AG04450 (cell line): ENCODE measurements around the gene GALNT13. TPM values are rescaled to one million over a fixed set of nuclear protein-coding genes. Genes with fewer than 3 reads are reported as not detected.

Source experiments
- CTCF ChIA-PET: fragments of 300-600, 350-600 bp; formaldehyde crosslinking; extraction: SDS; loops from one replicate; lab custom pipeline; 2022; ENCODE audit warnings: antibody characterized with exemption, inconsistent platforms; lab: Charles Lee
- POLR2A ChIA-PET: fragments of 350-600 bp; formaldehyde crosslinking; extraction: SDS; loops from one replicate; lab custom pipeline; 2021; ENCODE audit warnings: antibody characterized with exemption, inconsistent platforms; lab: Yijun Ruan, JAX
- DNase-seq: peaks from one replicate; pipeline ENCODE4 v3.0.0-alpha.2; 2011; ENCODE audit warnings: low read depth, low spot score
- H3K27ac ChIP-seq: one replicate; pipeline ENCODE4 v1.5.1; 2012; ENCODE audit warnings: low read depth, low read length, control low read depth
- H3K27me3 ChIP-seq: one replicate; pipeline ENCODE4 v1.6.0; 2012; ENCODE audit warnings: low read length; ENCODE audit not compliant: control insufficient read depth, insufficient read depth
- H3K4me3 ChIP-seq: 2 replicates; pipeline ENCODE4 v1.5.1; 2011; ENCODE audit warnings: mild to moderate bottlenecking, low read depth, low read length, control low read depth
- H3K9me3 ChIP-seq: 2 replicates; pipeline ENCODE4 v1.5.1; 2012; ENCODE audit warnings: low read length; ENCODE audit not compliant: control insufficient read depth, insufficient read depth
- polyA plus RNA-seq: library from polyadenylated mRNA; depleted of rRNA; stranded (reverse); fragments of >200 nt; gene quantifications from 2 replicates; pipeline ENCODE4 v1.2.3, GENCODE V29; 2011
- TF ChIP-seq, protein P1 (sequence below): IDR thresholded peaks from 2 replicates; pipeline ENCODE4 v1.5.1; 2011; ENCODE audit warnings: low read depth, low read length, control low read depth, inconsistent platforms

GALNT13 gene
- polyA plus RNA-seq, 1 experiment, result not detected

DNA sequence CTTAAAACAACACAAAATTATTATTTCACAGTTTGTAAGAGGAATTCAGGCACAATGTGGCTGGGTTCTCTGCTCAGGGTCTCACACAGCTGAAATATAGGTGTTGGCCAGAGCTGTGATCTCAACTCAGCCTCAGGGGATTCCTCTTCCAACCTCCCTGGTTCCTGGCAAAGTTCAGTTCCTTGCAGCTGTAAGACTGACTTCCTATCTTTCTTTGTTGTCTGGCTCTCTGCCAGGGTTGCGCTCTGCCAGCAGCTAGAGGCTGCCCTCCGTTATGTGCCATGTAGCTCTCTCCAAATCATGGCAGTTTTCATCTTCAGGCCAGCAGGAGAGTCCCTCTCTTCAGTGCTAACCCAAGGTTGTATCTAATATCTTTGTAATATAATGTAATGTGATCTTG is 554.3 kb downstream of the GALNT13 start:
- no peak overlapping the region for H3K4me3 ChIP-seq
- no peak overlapping the region for H3K27ac ChIP-seq
- ChIA-PET POLR2A (no interaction called here), CTCF (no interaction called here)
- no peaks in the 10 kb centered on the region for H3K27me3 ChIP-seq
- no peak for DNase-seq
- peaks cover 10% of the 10 kb centered on the region for H3K9me3 ChIP-seq
- TF ChIP-seq, protein P1, sequence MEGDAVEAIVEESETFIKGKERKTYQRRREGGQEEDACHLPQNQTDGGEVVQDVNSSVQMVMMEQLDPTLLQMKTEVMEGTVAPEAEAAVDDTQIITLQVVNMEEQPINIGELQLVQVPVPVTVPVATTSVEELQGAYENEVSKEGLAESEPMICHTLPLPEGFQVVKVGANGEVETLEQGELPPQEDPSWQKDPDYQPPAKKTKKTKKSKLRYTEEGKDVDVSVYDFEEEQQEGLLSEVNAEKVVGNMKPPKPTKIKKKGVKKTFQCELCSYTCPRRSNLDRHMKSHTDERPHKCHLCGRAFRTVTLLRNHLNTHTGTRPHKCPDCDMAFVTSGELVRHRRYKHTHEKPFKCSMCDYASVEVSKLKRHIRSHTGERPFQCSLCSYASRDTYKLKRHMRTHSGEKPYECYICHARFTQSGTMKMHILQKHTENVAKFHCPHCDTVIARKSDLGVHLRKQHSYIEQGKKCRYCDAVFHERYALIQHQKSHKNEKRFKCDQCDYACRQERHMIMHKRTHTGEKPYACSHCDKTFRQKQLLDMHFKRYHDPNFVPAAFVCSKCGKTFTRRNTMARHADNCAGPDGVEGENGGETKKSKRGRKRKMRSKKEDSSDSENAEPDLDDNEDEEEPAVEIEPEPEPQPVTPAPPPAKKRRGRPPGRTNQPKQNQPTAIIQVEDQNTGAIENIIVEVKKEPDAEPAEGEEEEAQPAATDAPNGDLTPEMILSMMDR, result no peak

DNA sequence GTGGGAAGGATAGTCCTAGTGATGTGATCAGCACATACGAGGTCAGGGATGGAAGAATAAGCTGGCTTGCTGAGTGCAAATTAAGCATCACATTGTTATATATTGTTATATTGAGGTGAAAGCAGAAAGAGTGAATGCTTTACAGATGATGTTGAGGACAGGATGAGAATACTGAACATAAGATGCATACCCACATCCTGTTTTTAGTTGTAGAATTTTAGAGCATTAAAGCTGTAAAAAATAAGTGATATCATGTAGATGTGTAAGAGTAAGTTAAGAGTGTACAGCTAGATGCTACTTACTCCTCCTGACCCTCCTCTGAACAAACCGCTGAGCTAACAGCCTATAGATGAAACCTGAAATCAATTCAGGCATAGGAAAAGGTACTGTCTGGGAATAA is 555.7 kb downstream of the GALNT13 start:
- Histone ChIP-seq H3K27me3 (no peaks in the 10 kb centered on the region), H3K9me3 (peaks cover 10% of the 10 kb centered on the region), H3K4me3 (no peak overlapping the region), H3K27ac (no peak overlapping the region)
- TF ChIP-seq, protein P1, result no peak
- no peak for DNase-seq
- POLR2A ChIA-PET, result no interaction called here
- CTCF ChIA-PET, result no interaction called here

DNA sequence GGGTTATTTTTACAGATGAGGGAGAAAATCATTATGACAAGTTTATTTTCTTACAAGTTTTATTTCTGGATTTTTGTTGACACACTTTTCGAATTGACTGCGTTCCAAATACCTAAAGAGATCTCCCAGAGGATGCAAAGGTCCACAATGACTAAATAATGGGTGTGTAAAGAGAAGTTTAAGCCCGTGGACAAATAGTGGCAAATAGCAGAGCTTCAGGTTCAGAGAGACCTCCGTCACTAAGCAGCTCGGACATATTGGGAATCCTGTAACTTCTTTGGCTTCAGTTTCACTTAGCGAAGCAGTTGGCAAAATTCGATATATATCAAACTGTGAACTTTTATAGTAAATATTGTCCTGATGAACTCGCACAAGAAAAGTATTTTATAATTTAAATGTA is 556.3 kb downstream of the GALNT13 start:
- CTCF ChIA-PET, result no interaction called here
- Histone ChIP-seq H3K4me3 (no peak overlapping the region), H3K27ac (no peak overlapping the region), H3K9me3 (peaks cover 11% of the 10 kb centered on the region), H3K27me3 (no peaks in the 10 kb centered on the region)
- no peak for DNase-seq
- POLR2A ChIA-PET, result no interaction called here
- TF ChIP-seq, protein P1, result no peak

DNA sequence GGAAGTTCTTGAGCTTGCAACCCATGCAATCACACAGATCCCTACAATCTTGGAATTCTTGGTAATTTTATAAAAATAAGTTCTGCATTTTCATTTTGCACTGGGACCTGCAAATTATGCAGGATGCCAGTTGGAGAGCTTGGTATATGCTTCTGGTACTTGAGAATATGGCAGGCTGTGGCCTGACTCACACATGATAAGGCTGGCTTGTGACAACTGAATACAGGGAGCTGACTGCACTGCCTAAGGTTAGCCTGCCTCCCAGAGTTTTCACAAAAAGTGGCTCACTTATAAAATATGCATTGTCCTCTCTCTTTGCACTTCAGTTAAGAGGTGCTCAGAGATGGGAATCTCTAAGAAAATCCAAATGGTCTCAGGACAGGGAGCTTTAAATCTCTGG is 561.3 kb downstream of the GALNT13 start:
- ChIA-PET POLR2A (no interaction called here), CTCF (no interaction called here)
- TF ChIP-seq, protein P1, result no peak
- H3K27ac ChIP-seq, result no peak overlapping the region
- H3K4me3 ChIP-seq, result no peak overlapping the region
- no peaks in the 10 kb centered on the region for H3K27me3 ChIP-seq
- H3K9me3 ChIP-seq, result peaks cover 15% of the 10 kb centered on the region
- no peak for DNase-seq

DNA sequence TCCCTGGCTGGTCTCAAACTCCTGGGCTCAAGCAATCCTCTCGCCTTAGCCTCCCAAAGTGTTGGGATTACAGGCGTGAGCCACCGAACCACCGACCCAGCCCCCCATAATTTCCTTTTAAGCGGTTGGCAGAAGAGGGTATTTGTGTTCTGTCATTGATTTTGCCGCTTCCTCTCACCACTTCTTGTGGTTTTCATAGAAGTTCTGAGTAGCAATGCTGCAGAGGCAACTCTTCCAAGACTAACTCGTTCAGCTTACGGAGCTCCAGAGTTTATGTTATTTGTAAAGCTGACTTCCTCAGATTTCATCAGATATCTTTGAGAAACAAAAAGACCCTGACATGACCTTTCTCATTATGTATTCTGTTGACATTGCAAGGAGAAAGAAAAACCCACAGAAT is 565.4 kb downstream of the GALNT13 start:
- ChIA-PET CTCF (no interaction called here), POLR2A (no interaction called here)
- H3K27me3 ChIP-seq, result no peaks in the 10 kb centered on the region
- no peak overlapping the region for H3K27ac ChIP-seq
- TF ChIP-seq, protein P1, result no peak
- H3K4me3 ChIP-seq, result no peak overlapping the region
- peaks cover 12% of the 10 kb centered on the region; the same call in 1 of the 2 replicates for H3K9me3 ChIP-seq
- no peak for DNase-seq
